ENCODE results near the gene PARP16. TPM values are rescaled to one million over a fixed set of nuclear protein-coding genes. Genes with fewer than 3 reads are reported as not detected.

PARP16 gene
- total and polyA plus RNA-seq, 10 donors, result 6.4 to 11.3 (median 9.6) TPM

DNA sequence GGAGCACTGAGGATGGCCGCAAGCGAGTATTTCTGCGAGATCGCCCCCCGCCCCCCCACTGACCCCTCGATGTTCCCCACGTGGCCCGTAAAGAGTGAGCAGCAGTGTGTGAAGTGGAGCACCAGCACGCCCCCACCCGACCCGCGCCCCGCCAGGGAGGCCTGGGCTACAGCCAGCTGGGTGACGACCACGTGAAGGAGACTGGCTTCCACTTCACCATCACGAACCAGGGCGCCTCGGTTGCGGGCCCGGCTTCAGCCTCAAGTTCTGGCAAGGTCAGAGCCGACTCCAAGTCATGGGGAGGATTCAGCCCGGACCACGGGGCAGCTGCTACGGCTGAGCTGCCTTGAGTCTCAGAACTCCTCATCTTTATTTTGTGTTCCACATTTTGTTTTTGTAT lies 15.4 kb upstream of the PARP16 start:
- peak; percentile 82 for DNase-seq
- H3K36me3 ChIP-seq, result no peaks in the 10 kb centered on the region

DNA sequence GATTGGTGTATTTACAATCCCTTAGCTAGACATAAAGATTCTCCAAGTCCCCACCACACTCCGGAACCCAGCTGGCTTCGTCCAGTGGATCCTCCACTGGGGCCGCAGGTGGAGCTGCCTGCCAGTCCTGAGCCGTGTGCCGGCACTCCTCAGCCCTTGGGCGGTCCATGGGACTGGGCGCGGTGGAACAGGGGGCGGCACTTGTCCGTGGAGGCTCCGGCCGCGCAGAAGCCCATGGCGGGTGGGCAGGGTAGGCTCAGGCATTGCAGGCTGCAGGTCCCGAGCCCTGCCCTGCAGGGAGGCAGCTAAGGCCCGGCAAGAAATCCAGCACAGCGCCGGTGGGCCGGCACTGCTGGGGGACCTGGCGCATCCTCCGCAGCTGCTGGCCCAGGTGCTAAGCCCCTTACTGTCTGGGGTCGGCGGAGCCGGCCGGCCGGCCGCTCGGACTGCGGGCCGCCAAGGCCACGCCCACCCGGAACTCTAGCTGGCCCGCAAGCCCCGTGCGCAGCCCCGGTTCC lies 14.3 kb upstream of the PARP16 start:
- peak; percentile 84 for DNase-seq
- no peak overlapping the region for H3K4me3 ChIP-seq
- H3K27ac ChIP-seq, result no peak overlapping the region
- H3K27me3 ChIP-seq (replicated peaks in 1 of 7), result no peaks in the 10 kb centered on the region
- no peaks in the 10 kb centered on the region for H3K9me3 ChIP-seq
- 92 to 100% (median 94%) methylated on average over 10 to 36 of the region's 36 CpGs for WGBS, 5 donors
- no peak for TF ChIP-seq POLR2A (IDR thresholded peaks at IDR 0.05)
- TF ChIP-seq, protein P1, sequence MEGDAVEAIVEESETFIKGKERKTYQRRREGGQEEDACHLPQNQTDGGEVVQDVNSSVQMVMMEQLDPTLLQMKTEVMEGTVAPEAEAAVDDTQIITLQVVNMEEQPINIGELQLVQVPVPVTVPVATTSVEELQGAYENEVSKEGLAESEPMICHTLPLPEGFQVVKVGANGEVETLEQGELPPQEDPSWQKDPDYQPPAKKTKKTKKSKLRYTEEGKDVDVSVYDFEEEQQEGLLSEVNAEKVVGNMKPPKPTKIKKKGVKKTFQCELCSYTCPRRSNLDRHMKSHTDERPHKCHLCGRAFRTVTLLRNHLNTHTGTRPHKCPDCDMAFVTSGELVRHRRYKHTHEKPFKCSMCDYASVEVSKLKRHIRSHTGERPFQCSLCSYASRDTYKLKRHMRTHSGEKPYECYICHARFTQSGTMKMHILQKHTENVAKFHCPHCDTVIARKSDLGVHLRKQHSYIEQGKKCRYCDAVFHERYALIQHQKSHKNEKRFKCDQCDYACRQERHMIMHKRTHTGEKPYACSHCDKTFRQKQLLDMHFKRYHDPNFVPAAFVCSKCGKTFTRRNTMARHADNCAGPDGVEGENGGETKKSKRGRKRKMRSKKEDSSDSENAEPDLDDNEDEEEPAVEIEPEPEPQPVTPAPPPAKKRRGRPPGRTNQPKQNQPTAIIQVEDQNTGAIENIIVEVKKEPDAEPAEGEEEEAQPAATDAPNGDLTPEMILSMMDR (IDR thresholded peaks at IDR 0.05 in 8 of 11, conservative IDR thresholded peaks at IDR 0.05 in 3 of 11), result no peak
- no peak for TF ChIP-seq POLR2AphosphoS5 (IDR thresholded peaks at IDR 0.05)
- H3K36me3 ChIP-seq, result no peaks in the 10 kb centered on the region
- H3K4me1 ChIP-seq, result peaks cover 15 to 73% (median 41%) of the 10 kb centered on the region in 6 donors
- intact Hi-C loops (cut with DNase I; ENCODE audit: low total_unique reads), result no loop called here

More for the DNA sequence above, 15.4 kb upstream of the PARP16 start:
- WGBS, 5 donors, result 85 to 98% (median 88%) methylated on average over 6 to 24 of the region's 24 CpGs
- Histone ChIP-seq H3K27ac (no peak overlapping the region), H3K27me3 (replicated peaks in 1 of 7) (no peaks in the 10 kb centered on the region), H3K4me3 (no peak overlapping the region), H3K9me3 (no peaks in the 10 kb centered on the region), H3K4me1 (peaks cover 11 to 67% (median 30%) of the 10 kb centered on the region in 6 donors)
- TF ChIP-seq, protein P1 (IDR thresholded peaks at IDR 0.05 in 8 of 11, conservative IDR thresholded peaks at IDR 0.05 in 3 of 11), result no peak
- intact Hi-C loops (cut with DNase I; ENCODE audit: low total_unique reads), result no loop called here

DNA sequence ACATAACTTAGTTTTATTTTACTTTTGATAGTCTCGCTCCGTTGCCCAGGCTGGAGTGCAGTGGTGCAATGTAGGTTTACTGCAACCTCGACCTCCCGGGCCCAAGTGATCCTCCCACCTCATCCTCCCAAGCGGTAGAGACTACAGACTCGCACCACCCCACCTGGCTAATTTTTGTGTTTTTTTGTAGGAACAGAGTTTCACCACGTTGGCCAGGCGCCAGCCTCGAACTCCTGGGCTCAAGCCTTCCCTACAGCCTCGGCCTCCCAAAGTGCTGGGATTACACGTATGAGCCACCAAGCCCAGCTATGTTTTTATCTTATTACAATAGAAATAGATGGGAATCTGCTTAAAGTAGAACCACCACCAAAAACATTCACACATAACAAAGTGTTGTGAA lies 12.0 kb upstream of the PARP16 start:
- Histone ChIP-seq H3K4me1 (peaks cover 15 to 67% (median 35%) of the 10 kb centered on the region in 6 donors), H3K36me3 (no peaks in the 10 kb centered on the region), H3K27ac (peak overlapping the region in 1 of 8 donors; percentile 33), H3K27me3 (replicated peaks in 1 of 7) (no peaks in the 10 kb centered on the region), H3K9me3 (no peaks in the 10 kb centered on the region), H3K4me3 (peak overlapping the region in 1 of 8 donors; percentile 60)
- DNase-seq, result no peak
- whole genome bisulfite sequencing, 5 donors, result 84 to 92% (median 88%) methylated on average over 11 of the region's 11 CpGs
- no peak for TF ChIP-seq POLR2A (IDR thresholded peaks at IDR 0.05)
- TF ChIP-seq, protein P1 (IDR thresholded peaks at IDR 0.05 in 8 of 11, conservative IDR thresholded peaks at IDR 0.05 in 3 of 11), result no peak
- no peak for TF ChIP-seq POLR2AphosphoS5 (IDR thresholded peaks at IDR 0.05)
- intact Hi-C loops (cut with DNase I; ENCODE audit: low total_unique reads), result loop anchor here (5.0 kb wide), 1 partner anchor 266 kb away; no protein-coding TSS in a partner anchor

DNA sequence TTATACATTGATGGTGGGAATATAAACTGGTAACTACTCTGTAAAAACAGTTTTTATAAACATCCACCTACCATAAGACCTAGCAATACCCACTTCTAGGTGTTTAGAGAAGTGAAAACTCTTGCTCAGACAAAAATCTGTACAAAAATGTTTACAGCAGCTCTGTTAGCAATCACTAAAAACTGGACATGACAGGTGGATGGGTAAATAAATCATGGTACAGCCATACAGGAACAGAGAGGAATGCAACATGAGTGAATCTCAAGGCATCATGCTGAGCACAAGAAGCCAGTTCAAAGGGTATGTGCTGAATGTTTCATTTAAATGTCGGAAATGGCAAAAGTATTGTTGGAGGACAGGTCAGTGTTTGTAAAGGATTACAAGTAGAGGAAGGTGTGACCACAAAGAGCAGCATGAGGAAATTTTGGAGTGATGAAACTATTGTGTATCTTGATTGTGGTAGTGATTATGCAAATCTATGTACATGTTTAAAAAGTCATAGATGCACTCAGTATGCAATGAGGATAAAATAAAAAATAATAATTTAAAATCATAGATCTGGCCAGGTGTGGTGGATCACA lies 6.3 kb upstream of the PARP16 start:
- peak overlapping the region in 7 of 8 donors; percentile 35 to 82 (median 73) for H3K27ac ChIP-seq
- H3K4me3 ChIP-seq, result peak overlapping the region in 1 of 8 donors; percentile 18
- DNase-seq, result no peak
- TF ChIP-seq POLR2A (IDR thresholded peaks at IDR 0.05) (no peak), POLR2AphosphoS5 (IDR thresholded peaks at IDR 0.05) (no peak)
- TF ChIP-seq, protein P1 (IDR thresholded peaks at IDR 0.05 in 8 of 11, conservative IDR thresholded peaks at IDR 0.05 in 3 of 11), result no peak
- no peaks in the 10 kb centered on the region for H3K27me3 ChIP-seq (replicated peaks in 1 of 7)
- no peaks in the 10 kb centered on the region for H3K36me3 ChIP-seq
- 53 to 76% (median 70%) methylated on average over 1 of the region's 1 CpG for WGBS, 5 donors
- peaks cover 10 to 53% (median 27%) of the 10 kb centered on the region in 6 donors for H3K4me1 ChIP-seq
- intact Hi-C loops (cut with DNase I; ENCODE audit: low total_unique reads), result no loop called here
- no peaks in the 10 kb centered on the region for H3K9me3 ChIP-seq
